GM23338 (cell line): Measurements from ENCODE around the gene MUC5B. TPM values are rescaled to one million over a fixed set of nuclear protein-coding genes. Genes with fewer than 3 reads are reported as not detected.
A peak's percentile ranks its signal among the peaks of the same experiment; 100 is the strongest.

Experiments
- ATAC-seq: fragments of 200-7000 bp; cut with Tn5 transposase; 3 replicates; pipeline ENCODE4 v1.9.1; 2020
- DNase-seq: peaks from one replicate; pipeline ENCODE4 v3.0.0-alpha.2; 2015; ENCODE audit warnings: low spot score
- H2AFZ ChIP-seq: fragments of 200-600 bp; sonication (generic); 2 replicates; pipeline ENCODE4 v1.8.0; 2016; ENCODE audit warnings: antibody characterized with exemption, mild to moderate bottlenecking, moderate library complexity
- H3F3A ChIP-seq: fragments of 200-600 bp; sonication (generic); replicated peaks from 2 replicates; pipeline ENCODE4 v1.8.0; 2017; ENCODE audit warnings: antibody characterized with exemption, mixed run types, low read depth
- H3K27ac ChIP-seq: fragments of 200-600 bp; sonication (generic); 2 replicates; pipeline ENCODE4 v1.6.1; 2016; ENCODE audit warnings: low read depth
- H3K27me3 ChIP-seq: fragments of 200-600 bp; sonication (generic); 2 replicates; pipeline ENCODE4 v1.8.0; 2016; ENCODE audit warnings: mild to moderate bottlenecking, mixed run types, moderate library complexity; ENCODE audit not compliant: insufficient read depth
- H3K36me3 ChIP-seq: fragments of 200-600 bp; sonication (generic); 2 replicates; pipeline ENCODE4 v1.8.0; 2016; ENCODE audit warnings: mild to moderate bottlenecking; ENCODE audit not compliant: insufficient read depth
- H3K4me1 ChIP-seq: fragments of 200-600 bp; sonication (generic); 2 replicates; pipeline ENCODE4 v1.8.0; 2016; ENCODE audit warnings: mild to moderate bottlenecking, moderate library complexity; ENCODE audit not compliant: insufficient read depth
- H3K4me2 ChIP-seq: fragments of 200-600 bp; sonication (generic); 2 replicates; pipeline ENCODE4 v1.7.1; 2017; ENCODE audit warnings: mixed run types
- H3K4me3 ChIP-seq: fragments of 200-600 bp; sonication (generic); 2 replicates; pipeline ENCODE4 v1.6.1; 2016; ENCODE audit warnings: mixed run types
- H3K79me2 ChIP-seq: fragments of 200-600 bp; sonication (generic); replicated peaks from 2 replicates; pipeline ENCODE4 v1.8.0; 2017; ENCODE audit warnings: mild to moderate bottlenecking; ENCODE audit not compliant: insufficient read depth
- H3K9me2 ChIP-seq: fragments of 200-600 bp; sonication (generic); 2 replicates; pipeline ENCODE4 v1.8.0; 2017; ENCODE audit not compliant: insufficient read depth
- H4K20me1 ChIP-seq: fragments of 200-600 bp; sonication (generic); replicated peaks from 2 replicates; pipeline ENCODE4 v1.8.0; 2017; ENCODE audit warnings: mild to moderate bottlenecking; ENCODE audit not compliant: insufficient read depth
- H3K27ac Mint-ChIP-seq: 2 replicates; pipeline ENCODE4 v1.8.0; 2020; ENCODE audit warnings: inconsistent platforms, mild to moderate bottlenecking, moderate library complexity, mixed read lengths
- H3K27me3 Mint-ChIP-seq: 3 replicates; pipeline ENCODE4 v1.8.0; 2022; ENCODE audit warnings: low read depth, mild to moderate bottlenecking, moderate library complexity, mixed read lengths, inconsistent platforms; ENCODE audit not compliant: insufficient read depth, poor library complexity
- H3K36me3 Mint-ChIP-seq: 3 replicates; pipeline ENCODE4 v1.8.0; 2021; ENCODE audit warnings: low read depth, mild to moderate bottlenecking, inconsistent platforms, moderate library complexity, mixed read lengths
- H3K4me1 Mint-ChIP-seq: 3 replicates; pipeline ENCODE4 v1.8.0; 2020; ENCODE audit warnings: mild to moderate bottlenecking, inconsistent platforms, mixed read lengths
- H3K4me3 Mint-ChIP-seq: 3 replicates; pipeline ENCODE4 v1.8.0; 2021; ENCODE audit warnings: moderate library complexity, mild to moderate bottlenecking, inconsistent platforms, mixed read lengths
- H3K9me3 Mint-ChIP-seq: 3 replicates; pipeline ENCODE4 v1.8.0; 2020; ENCODE audit warnings: moderate library complexity, mild to moderate bottlenecking, inconsistent platforms, mixed read lengths
- CREB1 ChIP-seq: fragments of 250-450 bp; sonication (Bioruptor Pico); IDR thresholded peaks from 2 replicates; pipeline ENCODE4 v1.5.0; 2020; ENCODE audit warnings: low read depth, mild to moderate bottlenecking, moderate library complexity
- ETS1 ChIP-seq: IDR thresholded peaks from 2 replicates; pipeline ENCODE4 v1.6.1; 2016; ENCODE audit warnings: antibody characterized with exemption
- EZH2 ChIP-seq: fragments of 200-600 bp; sonication (generic); IDR thresholded peaks from one replicate; pipeline ENCODE4 v1.8.0; 2017; ENCODE audit warnings: antibody characterized with exemption, mild to moderate bottlenecking, low read depth; ENCODE audit not compliant: unreplicated experiment
- EZH2phosphoT487 ChIP-seq: fragments of 200-600 bp; sonication (generic); IDR thresholded peaks from one replicate; pipeline ENCODE4 v1.8.1; 2018; ENCODE audit warnings: antibody characterized with exemption; ENCODE audit not compliant: unreplicated experiment
- JUNB ChIP-seq: IDR thresholded peaks from one replicate; pipeline ENCODE4 v1.6.1; 2016; ENCODE audit warnings: antibody characterized with exemption; ENCODE audit not compliant: unreplicated experiment
- NANOG ChIP-seq: IDR thresholded peaks from 2 replicates; pipeline ENCODE4 v1.6.1; 2016; ENCODE audit warnings: antibody characterized with exemption, borderline replicate concordance
- POLR2AphosphoS5 ChIP-seq: IDR thresholded peaks from 2 replicates; pipeline ENCODE4 v1.6.1; 2016; ENCODE audit warnings: antibody characterized with exemption, low read depth
- STAT1 ChIP-seq: IDR thresholded peaks from one replicate; pipeline ENCODE4 v1.6.1; 2016; ENCODE audit warnings: antibody characterized with exemption; ENCODE audit not compliant: unreplicated experiment
- ZNF114 ChIP-seq: fragments of 250-450 bp; sonication (Bioruptor Pico); IDR thresholded peaks from 2 replicates; pipeline ENCODE4 v1.5.0; 2020; ENCODE audit warnings: mild to moderate bottlenecking, moderate library complexity
- polyA plus RNA-seq: library from polyadenylated mRNA; unstranded; fragments of >200 nt; fragmentation: Nextera tagmentation; extraction: Ambion mirVana; gene quantifications from 2 replicates; pipeline ENCODE4 v1.2.1, GENCODE V29; 2016
- total RNA-seq: library from RNA; depleted of rRNA; stranded (reverse); fragments of >200 nt; shearing (Covaris generic); gene quantifications from 2 replicates; pipeline ENCODE4 v1.2.3, GENCODE V29; 2014
- TF ChIP-seq, protein P1 (sequence below), 2 experiments: fragments of 200-600 bp in 1 of 2; sonication (generic) in 1 of 2; conservative IDR thresholded peaks; 2 replicates each; pipeline versions ENCODE4 v1.5.1 to v1.6.1; 2016 to 2017; ENCODE audit warnings: antibody characterized with exemption in 2 of 2, low read depth in 2 of 2, mild to moderate bottlenecking in 2 of 2, moderate library complexity in 1 of 2
- TF ChIP-seq, protein P2 (sequence below): IDR thresholded peaks from one replicate; pipeline ENCODE4 v1.6.1; 2018; ENCODE audit warnings: antibody characterized with exemption; ENCODE audit not compliant: unreplicated experiment

Gene MUC5B
- total and polyA plus RNA-seq, 2 experiments from 2014 or later = 0.18 to 0.90 TPM

- no peaks in the 10 kb centered on the region for H3K27me3 ChIP-seq
- Mint-ChIP-seq H3K4me3 (no peak overlapping the region), H3K4me1 (no peaks in the 10 kb centered on the region), H3K27me3 (peaks cover 3% of the 10 kb centered on the region), H3K9me3 (peaks cover 16% of the 10 kb centered on the region), H3K36me3 (peaks cover 5% of the 10 kb centered on the region), H3K27ac (no peak overlapping the region)
- no peaks in the 10 kb centered on the region for H3K9me2 ChIP-seq
- DNase-seq (no peak), ATAC-seq (no peak)
- no peaks in the 10 kb centered on the region for H3K79me2 ChIP-seq
- no peaks in the 10 kb centered on the region for H4K20me1 ChIP-seq
- no peak overlapping the region for H2AFZ ChIP-seq
- TF ChIP-seq ZNF114 (CRISPR knock-in tag) (no peak), NANOG (no peak), POLR2AphosphoS5 (no peak), STAT1 (no peak)
- no peaks in the 10 kb centered on the region for H3K36me3 ChIP-seq
- H3K4me3 ChIP-seq = no peak overlapping the region
- H3F3A ChIP-seq = no peaks in the 10 kb centered on the region
- H3K4me2 ChIP-seq = no peak overlapping the region
- H3K4me1 ChIP-seq = no peaks in the 10 kb centered on the region
- H3K27ac ChIP-seq = no peak overlapping the region
Measured at GRCh38 chr11:1178906-1179305, 44.0 kb upstream of the MUC5B start.

DNA sequence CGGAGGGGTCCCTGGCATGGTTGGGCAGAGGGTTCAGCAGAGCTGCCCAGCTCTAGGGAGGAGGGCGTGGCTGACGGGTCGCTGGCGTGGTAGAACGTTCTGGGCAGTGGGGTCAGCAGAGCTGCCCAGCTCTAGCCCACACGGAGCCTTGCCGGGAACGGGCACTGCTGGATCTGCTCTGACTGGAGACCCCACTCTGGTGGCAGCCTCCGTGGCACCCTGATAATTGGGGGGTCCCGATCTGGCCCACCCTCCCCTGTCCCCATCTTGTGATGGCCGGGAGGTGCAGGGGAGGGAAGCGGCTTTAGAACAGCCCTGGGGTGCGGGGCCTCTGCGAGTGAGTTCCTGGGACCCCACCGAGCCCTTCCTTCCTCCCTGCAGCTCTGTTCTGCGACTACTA, 43.2 kb upstream of the MUC5B start:
- Mint-ChIP-seq H3K9me3 (peaks cover 16% of the 10 kb centered on the region), H3K27me3 (peaks cover 3% of the 10 kb centered on the region), H3K4me1 (no peaks in the 10 kb centered on the region), H3K27ac (no peak overlapping the region), H3K36me3 (peaks cover 5% of the 10 kb centered on the region), H3K4me3 (no peak overlapping the region)
- ATAC-seq (no peak), DNase-seq (no peak)
- H4K20me1 ChIP-seq = no peaks in the 10 kb centered on the region
- H2AFZ ChIP-seq = no peak overlapping the region
- H3K36me3 ChIP-seq = no peaks in the 10 kb centered on the region
- H3F3A ChIP-seq = no peaks in the 10 kb centered on the region
- H3K4me3 ChIP-seq = no peak overlapping the region
- H3K79me2 ChIP-seq = no peaks in the 10 kb centered on the region
- no peak overlapping the region for H3K4me2 ChIP-seq
- TF ChIP-seq ZNF114 (CRISPR knock-in tag) (no peak), ETS1 (no peak), EZH2phosphoT487 (no peak), POLR2AphosphoS5 (no peak)
- TF ChIP-seq, protein P1, sequence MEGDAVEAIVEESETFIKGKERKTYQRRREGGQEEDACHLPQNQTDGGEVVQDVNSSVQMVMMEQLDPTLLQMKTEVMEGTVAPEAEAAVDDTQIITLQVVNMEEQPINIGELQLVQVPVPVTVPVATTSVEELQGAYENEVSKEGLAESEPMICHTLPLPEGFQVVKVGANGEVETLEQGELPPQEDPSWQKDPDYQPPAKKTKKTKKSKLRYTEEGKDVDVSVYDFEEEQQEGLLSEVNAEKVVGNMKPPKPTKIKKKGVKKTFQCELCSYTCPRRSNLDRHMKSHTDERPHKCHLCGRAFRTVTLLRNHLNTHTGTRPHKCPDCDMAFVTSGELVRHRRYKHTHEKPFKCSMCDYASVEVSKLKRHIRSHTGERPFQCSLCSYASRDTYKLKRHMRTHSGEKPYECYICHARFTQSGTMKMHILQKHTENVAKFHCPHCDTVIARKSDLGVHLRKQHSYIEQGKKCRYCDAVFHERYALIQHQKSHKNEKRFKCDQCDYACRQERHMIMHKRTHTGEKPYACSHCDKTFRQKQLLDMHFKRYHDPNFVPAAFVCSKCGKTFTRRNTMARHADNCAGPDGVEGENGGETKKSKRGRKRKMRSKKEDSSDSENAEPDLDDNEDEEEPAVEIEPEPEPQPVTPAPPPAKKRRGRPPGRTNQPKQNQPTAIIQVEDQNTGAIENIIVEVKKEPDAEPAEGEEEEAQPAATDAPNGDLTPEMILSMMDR (conservative IDR thresholded peaks at IDR 0.05; ENCODE audit: low read depth in 2 of 2) = no peak
- H3K27me3 ChIP-seq = no peaks in the 10 kb centered on the region
- H3K4me1 ChIP-seq = no peaks in the 10 kb centered on the region
- H3K27ac ChIP-seq = no peak overlapping the region
- H3K9me2 ChIP-seq = no peaks in the 10 kb centered on the region

- peaks cover 3% of the 10 kb centered on the region for H3K27me3 Mint-ChIP-seq
- no peak for TF ChIP-seq EZH2phosphoT487
- TF ChIP-seq ZNF114 (CRISPR knock-in tag) = no peak
- no peak for TF ChIP-seq NANOG
- TF ChIP-seq JUNB = no peak
- no peak for TF ChIP-seq EZH2
- TF ChIP-seq, protein P2, sequence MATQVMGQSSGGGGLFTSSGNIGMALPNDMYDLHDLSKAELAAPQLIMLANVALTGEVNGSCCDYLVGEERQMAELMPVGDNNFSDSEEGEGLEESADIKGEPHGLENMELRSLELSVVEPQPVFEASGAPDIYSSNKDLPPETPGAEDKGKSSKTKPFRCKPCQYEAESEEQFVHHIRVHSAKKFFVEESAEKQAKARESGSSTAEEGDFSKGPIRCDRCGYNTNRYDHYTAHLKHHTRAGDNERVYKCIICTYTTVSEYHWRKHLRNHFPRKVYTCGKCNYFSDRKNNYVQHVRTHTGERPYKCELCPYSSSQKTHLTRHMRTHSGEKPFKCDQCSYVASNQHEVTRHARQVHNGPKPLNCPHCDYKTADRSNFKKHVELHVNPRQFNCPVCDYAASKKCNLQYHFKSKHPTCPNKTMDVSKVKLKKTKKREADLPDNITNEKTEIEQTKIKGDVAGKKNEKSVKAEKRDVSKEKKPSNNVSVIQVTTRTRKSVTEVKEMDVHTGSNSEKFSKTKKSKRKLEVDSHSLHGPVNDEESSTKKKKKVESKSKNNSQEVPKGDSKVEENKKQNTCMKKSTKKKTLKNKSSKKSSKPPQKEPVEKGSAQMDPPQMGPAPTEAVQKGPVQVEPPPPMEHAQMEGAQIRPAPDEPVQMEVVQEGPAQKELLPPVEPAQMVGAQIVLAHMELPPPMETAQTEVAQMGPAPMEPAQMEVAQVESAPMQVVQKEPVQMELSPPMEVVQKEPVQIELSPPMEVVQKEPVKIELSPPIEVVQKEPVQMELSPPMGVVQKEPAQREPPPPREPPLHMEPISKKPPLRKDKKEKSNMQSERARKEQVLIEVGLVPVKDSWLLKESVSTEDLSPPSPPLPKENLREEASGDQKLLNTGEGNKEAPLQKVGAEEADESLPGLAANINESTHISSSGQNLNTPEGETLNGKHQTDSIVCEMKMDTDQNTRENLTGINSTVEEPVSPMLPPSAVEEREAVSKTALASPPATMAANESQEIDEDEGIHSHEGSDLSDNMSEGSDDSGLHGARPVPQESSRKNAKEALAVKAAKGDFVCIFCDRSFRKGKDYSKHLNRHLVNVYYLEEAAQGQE = no peak
- TF ChIP-seq, protein P1 (conservative IDR thresholded peaks at IDR 0.05; ENCODE audit: low read depth in 2 of 2) = no peak
- no peak for TF ChIP-seq STAT1
- TF ChIP-seq CREB1 = no peak
Measured at GRCh38 chr11:1180171-1180570, 42.7 kb upstream of the MUC5B start.

More at GRCh38 chr11:1180171-1180570, 42.7 kb upstream of the MUC5B start:
- Histone ChIP-seq H3K36me3 (no peaks in the 10 kb centered on the region), H3K27ac (no peak overlapping the region), H3K4me1 (no peaks in the 10 kb centered on the region), H2AFZ (no peak overlapping the region), H3K79me2 (no peaks in the 10 kb centered on the region), H3F3A (no peaks in the 10 kb centered on the region), H3K9me2 (no peaks in the 10 kb centered on the region), H4K20me1 (no peaks in the 10 kb centered on the region), H3K4me3 (no peak overlapping the region), H3K27me3 (no peaks in the 10 kb centered on the region), H3K4me2 (no peak overlapping the region)
- H3K36me3 Mint-ChIP-seq = peaks cover 5% of the 10 kb centered on the region
- no peak overlapping the region for H3K27ac Mint-ChIP-seq
- DNase-seq = no peak
- peaks cover 11% of the 10 kb centered on the region for H3K9me3 Mint-ChIP-seq
- H3K4me1 Mint-ChIP-seq = no peaks in the 10 kb centered on the region
- peak; percentile 26; the same call in 2 of the 3 replicates for ATAC-seq
- no peak overlapping the region for H3K4me3 Mint-ChIP-seq
